MM.1S (cell line): ENCODE results near the gene KLHL3.

Experiments
- CTCF ChIP-seq: fragments of 300-600 bp; sonication (generic); IDR thresholded peaks from 2 replicates; pipeline ENCODE4 v1.5.1; 2016; ENCODE audit warnings: antibody characterized with exemption, low read length, mixed read lengths
- EZH2 ChIP-seq: fragments of 300-600 bp; sonication (generic); optimal IDR thresholded peaks from 2 replicates; pipeline ENCODE3; 2017; ENCODE audit warnings: low read depth, mild to moderate bottlenecking, antibody characterized with exemption, low read length, mixed read lengths
- EZH2phosphoT487 ChIP-seq: fragments of 300-600 bp; sonication (generic); IDR thresholded peaks from 2 replicates; pipeline ENCODE4 v1.6.1; 2018; ENCODE audit warnings: antibody characterized with exemption, low read length

DNA sequence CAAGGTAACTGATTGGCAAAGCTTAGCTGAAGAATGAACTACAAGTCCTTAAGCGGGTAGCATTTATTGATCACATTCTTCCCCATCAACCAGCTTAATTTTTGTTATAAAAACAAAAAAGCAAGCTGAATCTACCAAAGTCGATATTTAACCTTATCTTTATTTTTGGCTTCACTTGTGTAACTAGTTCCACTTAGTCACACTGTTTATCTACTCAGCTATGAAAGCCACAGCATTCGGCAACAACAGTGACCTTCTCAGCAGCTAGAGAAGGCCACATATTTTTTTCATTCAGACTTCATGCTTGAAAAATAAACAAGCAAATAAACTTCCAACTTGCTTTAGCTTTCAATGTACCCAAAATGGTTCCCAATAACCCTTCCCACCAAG, 69.4 kb downstream of the KLHL3 start:
- TF ChIP-seq CTCF (no peak), EZH2 (no peak), EZH2phosphoT487 (no peak)
